Karpas-422 (cell line): ENCODE measurements around the gene GARIN3. TPM values are rescaled to one million over a fixed set of nuclear protein-coding genes. Genes with fewer than 3 reads are reported as not detected.
A peak's percentile ranks its signal among the peaks of the same experiment; 100 is the strongest.
"Not testable (repeated sequence)": the region's sequence is repeated elsewhere in the genome, so short reads cannot be mapped to it uniquely, and the experiment has no call there.

ENCODE experiments used
- DNase-seq: peaks from one replicate; pipeline ENCODE4 v3.0.0-alpha.2; 2015
- H2AFZ ChIP-seq: fragments of 200-600 bp; sonication (generic); 2 replicates; pipeline ENCODE4 v1.6.1; 2014; ENCODE audit warnings: antibody characterized with exemption, low read length, mixed read lengths
- H3K27ac ChIP-seq: fragments of 200-600 bp; sonication (generic); 2 replicates; pipeline ENCODE4 v1.5.1; 2014; ENCODE audit warnings: mild to moderate bottlenecking, low read length, moderate library complexity
- H3K27me3 ChIP-seq: fragments of 200-600 bp; sonication (generic); 2 replicates; pipeline ENCODE4 v1.6.1; 2014; ENCODE audit warnings: low read length, mixed read lengths
- H3K36me3 ChIP-seq: fragments of 200-600 bp; sonication (generic); 2 replicates; pipeline ENCODE4 v1.6.1; 2014; ENCODE audit warnings: low read length, mixed read lengths; ENCODE audit not compliant: insufficient read depth
- H3K4me1 ChIP-seq: fragments of 200-600 bp; sonication (generic); 2 replicates; pipeline ENCODE4 v1.6.1; 2014; ENCODE audit warnings: mild to moderate bottlenecking, low read length, mixed read lengths
- H3K4me2 ChIP-seq: fragments of 200-600 bp; sonication (generic); 2 replicates; pipeline ENCODE4 v1.6.1; 2014; ENCODE audit warnings: low read length, low read depth, mild to moderate bottlenecking; ENCODE audit not compliant: poor library complexity, severe bottlenecking
- H3K4me3 ChIP-seq: fragments of 200-600 bp; sonication (generic); 2 replicates; pipeline ENCODE4 v1.5.1; 2014; ENCODE audit warnings: mild to moderate bottlenecking, antibody characterized with exemption, low read length, mixed read lengths
- H3K79me2 ChIP-seq: fragments of 200-600 bp; sonication (generic); 2 replicates; pipeline ENCODE4 v1.6.1; 2014; ENCODE audit warnings: mild to moderate bottlenecking, low read length, mixed read lengths
- H3K9ac ChIP-seq: fragments of 200-600 bp; sonication (generic); 2 replicates; pipeline ENCODE4 v1.6.0; 2014; ENCODE audit warnings: low read length
- H3K9me2 ChIP-seq: fragments of 200-600 bp; sonication (generic), shearing (Covaris generic); replicated peaks from 2 replicates; pipeline ENCODE4 v1.6.0; 2014; ENCODE audit warnings: mild to moderate bottlenecking, low read length, moderate library complexity; ENCODE audit not compliant: insufficient read depth
- H3K9me3 ChIP-seq: fragments of 300-700, 200-600 bp; sonication (generic); 2 replicates; pipeline ENCODE4 v1.6.1; 2014; ENCODE audit warnings: low read length, mixed read lengths
- H4K20me1 ChIP-seq: fragments of 200-600 bp; sonication (generic); 2 replicates; pipeline ENCODE4 v1.6.1; 2014; ENCODE audit warnings: mild to moderate bottlenecking, antibody characterized with exemption, low read length, low read depth; ENCODE audit not compliant: insufficient read depth
- total RNA-seq: library from RNA; depleted of rRNA; stranded (reverse); fragments of >200 nt; shearing (Covaris generic); gene quantifications from 2 replicates; pipeline ENCODE4 v1.2.3, GENCODE V29; 2014; ENCODE audit warnings: low replicate concordance; rRNA removed

Gene GARIN3
- not detected in 2 replicates for total RNA-seq

DNA sequence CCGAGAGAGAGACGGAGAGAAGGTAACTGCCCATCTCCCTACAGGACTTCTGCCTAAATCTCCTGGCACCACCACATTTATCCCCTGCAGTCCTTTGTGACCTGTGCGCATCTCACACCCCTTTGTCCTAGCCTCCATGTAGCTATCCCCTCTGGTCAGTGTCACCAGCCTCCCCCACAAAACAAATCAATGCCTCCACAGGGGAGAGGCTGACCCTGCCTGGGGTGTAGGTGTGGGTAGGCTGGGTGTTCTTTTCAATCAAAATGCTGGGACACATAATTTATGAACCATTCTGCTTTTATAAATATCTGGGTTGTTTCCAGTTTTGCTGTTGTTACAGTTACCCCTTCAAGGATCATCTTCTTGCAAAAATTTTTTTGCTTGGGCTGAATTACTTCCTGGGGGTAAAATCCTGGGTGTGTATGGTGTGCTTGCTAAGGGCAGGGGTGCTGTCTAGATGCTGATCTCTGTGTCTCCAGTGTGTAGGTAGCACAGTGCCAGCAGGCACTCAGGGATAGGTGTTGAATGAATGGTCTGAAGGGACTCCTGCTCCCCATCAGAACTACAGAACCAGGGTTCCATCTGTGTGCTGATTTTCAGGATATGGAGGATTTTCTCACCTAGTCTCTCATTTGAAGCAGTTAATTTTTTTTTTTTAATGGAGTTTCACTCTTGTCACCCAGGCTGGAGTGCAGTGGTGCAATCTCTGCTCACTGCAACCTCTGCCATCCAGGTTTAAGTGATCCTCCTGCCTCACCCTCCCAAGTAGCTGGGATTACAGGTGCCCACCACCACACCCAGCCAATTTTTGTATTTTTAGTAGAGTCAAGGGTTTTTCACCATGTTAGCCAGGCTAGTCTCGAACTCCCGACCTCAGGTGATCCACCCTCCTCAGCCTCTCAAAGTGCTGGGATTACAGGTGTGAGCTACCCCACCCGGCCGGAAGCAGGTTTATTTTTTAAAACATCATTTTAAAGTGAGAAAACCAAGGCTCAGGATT is at the start of gene GARIN3:
Gene GARIN3, minus strand, starts transcription at position 51 of the 1,000 bp plus-strand sequence. CDS start 96 bp downstream, outside the sequence.
- no peak within 1 kb of the TSS for H3K4me3 ChIP-seq
- H3K4me2 ChIP-seq, result no peak within 1 kb of the TSS
- H3K79me2 ChIP-seq, result no peaks in the 10 kb centered on the region
- H3K4me1 ChIP-seq, result peaks cover 10% of the 10 kb centered on the region
- no peak within 1 kb of the TSS for H3K9ac ChIP-seq
- no peaks in the 10 kb centered on the region for H3K9me2 ChIP-seq
- H3K27ac ChIP-seq, result no peak within 1 kb of the TSS
- no peak for DNase-seq
- H3K27me3 ChIP-seq, result no peaks in the 10 kb centered on the region
- no peaks in the 10 kb centered on the region for H4K20me1 ChIP-seq
- H3K9me3 ChIP-seq, result no peaks in the 10 kb centered on the region
- no peak within 1 kb of the TSS for H2AFZ ChIP-seq
- H3K36me3 ChIP-seq, result no peaks in the 10 kb centered on the region

DNA sequence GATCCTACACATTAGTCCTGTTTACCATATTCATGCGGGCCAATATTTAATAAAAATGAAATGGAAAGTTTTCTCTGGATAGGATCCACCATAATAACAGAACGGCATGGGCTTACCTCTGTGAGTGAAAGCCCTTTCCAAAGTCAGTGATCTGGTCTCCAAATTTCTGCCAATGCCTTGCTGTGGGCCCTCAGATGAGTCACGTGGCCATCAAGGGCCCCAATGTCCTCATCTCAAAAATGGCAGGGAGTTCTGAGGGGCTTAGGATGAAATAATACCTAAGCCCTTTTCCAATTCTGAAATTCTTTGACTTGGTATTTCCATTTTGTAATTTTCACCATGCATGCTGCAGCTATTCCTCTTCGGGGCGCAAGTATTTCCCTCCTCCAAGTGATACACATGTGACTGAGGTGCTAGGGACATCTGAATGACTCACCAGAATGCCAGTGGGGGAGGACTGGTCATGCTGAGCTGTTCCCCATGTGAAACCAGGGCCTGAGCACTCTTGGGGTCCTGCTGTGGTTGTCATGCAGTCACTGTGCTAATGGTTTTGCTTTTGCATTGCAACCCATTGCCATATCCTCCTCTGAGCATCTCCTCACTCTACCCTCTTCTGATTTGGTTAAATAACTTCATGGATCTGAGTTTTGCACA is 49.6 kb upstream of the GARIN3 start:
- H3K27ac ChIP-seq, result peak overlapping the region; percentile 99
- H2AFZ ChIP-seq, result peak overlapping the region; percentile 87; the same call in 1 of the 2 replicates
- no peaks in the 10 kb centered on the region for H3K9me3 ChIP-seq
- DNase-seq, result peak; percentile 72
- H3K79me2 ChIP-seq, result no peaks in the 10 kb centered on the region
- no peaks in the 10 kb centered on the region for H4K20me1 ChIP-seq
- peak overlapping the region; percentile 68 for H3K9ac ChIP-seq
- H3K9me2 ChIP-seq, result no peaks in the 10 kb centered on the region
- no peaks in the 10 kb centered on the region for H3K27me3 ChIP-seq
- H3K4me1 ChIP-seq, result peaks cover 90% of the 10 kb centered on the region
- H3K4me3 ChIP-seq, result peak overlapping the region; percentile 45
- peak overlapping the region; percentile 88 for H3K4me2 ChIP-seq
- no peaks in the 10 kb centered on the region for H3K36me3 ChIP-seq

DNA sequence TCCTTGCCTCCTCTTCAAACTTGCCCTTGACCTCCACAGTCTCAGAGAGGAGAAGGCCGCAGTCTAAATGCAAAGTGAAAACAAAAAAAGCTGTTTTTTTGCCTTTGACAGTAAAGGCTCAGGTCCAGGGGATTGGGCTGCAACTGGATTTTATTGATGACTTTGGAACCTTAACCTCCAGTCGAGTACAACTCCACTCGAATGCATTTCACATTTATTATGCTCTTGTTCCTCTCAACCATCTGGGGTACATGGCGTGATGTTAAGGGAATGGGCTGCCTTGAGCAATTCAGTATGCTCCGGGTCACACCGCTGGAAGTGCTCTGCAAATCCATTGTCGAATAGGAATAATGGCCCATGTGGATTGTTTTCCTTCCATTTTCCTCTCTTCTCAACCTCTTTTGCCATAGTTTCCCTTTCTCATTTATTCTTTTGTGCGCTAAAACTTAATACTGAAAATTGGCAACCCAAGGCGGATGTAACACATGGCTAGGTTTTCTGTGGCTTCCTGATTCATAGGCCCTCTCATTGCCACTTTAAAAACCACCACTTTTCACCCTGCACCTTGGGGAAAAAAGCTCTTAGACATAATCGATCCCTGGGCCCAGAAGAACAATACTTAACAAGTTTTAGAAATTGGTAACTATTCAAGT is 48.9 kb upstream of the GARIN3 start:
- H2AFZ ChIP-seq, result 0 out of 2 replicates have a peak overlapping the region, but pooled peaks have one; percentile 5
- H3K27me3 ChIP-seq, result no peaks in the 10 kb centered on the region
- H3K9me3 ChIP-seq, result no peaks in the 10 kb centered on the region
- peak overlapping the region; percentile 45 for H3K4me3 ChIP-seq
- no peaks in the 10 kb centered on the region for H3K9me2 ChIP-seq
- peaks cover 87% of the 10 kb centered on the region for H3K4me1 ChIP-seq
- peak overlapping the region; percentile 88 for H3K4me2 ChIP-seq
- peak; percentile 88 for DNase-seq
- peak overlapping the region; percentile 99 for H3K27ac ChIP-seq
- no peaks in the 10 kb centered on the region for H3K79me2 ChIP-seq
- H4K20me1 ChIP-seq, result no peaks in the 10 kb centered on the region
- H3K36me3 ChIP-seq, result no peaks in the 10 kb centered on the region
- H3K9ac ChIP-seq, result peak overlapping the region; percentile 68

DNA sequence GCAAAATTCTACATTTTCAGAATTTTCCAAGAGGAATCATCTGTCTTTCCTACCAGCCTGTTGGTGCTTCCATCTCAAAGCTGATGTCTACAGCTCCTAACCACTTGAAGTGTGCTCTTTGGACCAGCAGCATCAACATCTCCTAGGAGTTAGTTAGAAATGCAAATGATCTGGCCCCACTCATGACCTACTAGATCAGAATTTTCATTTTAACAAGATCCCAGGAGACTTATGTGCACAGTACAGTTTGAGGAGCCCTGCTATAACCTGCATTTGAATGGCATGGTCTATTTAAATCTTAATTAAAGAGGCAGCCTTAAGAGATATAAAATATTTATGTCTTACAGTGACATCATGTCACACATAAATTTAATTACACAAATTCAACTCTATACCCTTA is 48.4 kb upstream of the GARIN3 start:
- H3K9me3 ChIP-seq, result no peaks in the 10 kb centered on the region
- no peaks in the 10 kb centered on the region for H3K27me3 ChIP-seq
- H3K4me1 ChIP-seq, result peaks cover 81% of the 10 kb centered on the region
- H3K4me3 ChIP-seq, result peak overlapping the region; percentile 59
- peak overlapping the region; percentile 88 for H3K4me2 ChIP-seq
- H3K27ac ChIP-seq, result peak overlapping the region; percentile 99
- no peaks in the 10 kb centered on the region for H3K9me2 ChIP-seq
- H3K36me3 ChIP-seq, result no peaks in the 10 kb centered on the region
- H3K9ac ChIP-seq, result peak overlapping the region; percentile 75
- no peaks in the 10 kb centered on the region for H3K79me2 ChIP-seq
- H4K20me1 ChIP-seq, result no peaks in the 10 kb centered on the region
- peak; percentile 97 for DNase-seq
- no peak overlapping the region for H2AFZ ChIP-seq

DNA sequence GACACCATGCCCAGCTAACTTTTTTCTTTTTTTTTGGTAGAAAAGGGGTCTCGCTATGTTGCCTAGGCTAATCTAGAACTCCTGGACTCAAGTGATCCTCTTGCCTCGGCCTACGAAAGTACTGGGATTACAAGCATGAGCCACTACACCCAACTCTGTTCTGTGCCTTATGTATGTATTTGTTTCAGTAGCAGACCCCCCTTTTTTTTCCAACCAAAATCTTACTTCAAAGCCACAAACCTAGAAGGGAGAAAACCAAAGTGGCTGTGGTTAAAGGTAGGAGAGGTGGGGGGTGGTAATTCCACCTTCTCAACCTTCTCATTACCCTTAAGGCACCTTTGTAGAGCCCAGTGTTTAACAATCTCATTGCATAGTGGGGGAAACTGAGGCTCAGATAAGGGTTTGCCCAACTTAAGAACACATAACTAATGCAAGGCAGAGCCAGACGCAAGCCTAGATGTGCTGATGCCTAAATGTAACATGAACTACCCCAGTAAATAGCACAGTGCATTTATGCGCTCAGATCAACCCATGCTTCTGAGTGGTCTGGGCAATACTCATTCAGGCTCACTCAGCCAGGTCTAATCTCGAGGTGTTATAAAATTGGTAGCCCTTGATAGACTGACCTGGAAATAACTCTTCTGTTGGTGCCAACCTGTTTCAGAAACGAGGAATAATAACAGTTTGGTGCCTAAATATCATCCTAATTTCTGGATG is 47.6 kb upstream of the GARIN3 start:
- no peak overlapping the region for H2AFZ ChIP-seq
- H3K9ac ChIP-seq, result peak overlapping the region; percentile 75
- peak overlapping the region; percentile 59 for H3K4me3 ChIP-seq
- H3K9me3 ChIP-seq, result no peaks in the 10 kb centered on the region
- peak overlapping the region; percentile 99 for H3K27ac ChIP-seq
- H3K4me1 ChIP-seq, result peaks cover 80% of the 10 kb centered on the region
- H3K4me2 ChIP-seq, result peak overlapping the region; percentile 88
- no peaks in the 10 kb centered on the region for H3K27me3 ChIP-seq
- no peaks in the 10 kb centered on the region for H4K20me1 ChIP-seq
- no peaks in the 10 kb centered on the region for H3K9me2 ChIP-seq
- DNase-seq, result peak; percentile 81
- no peaks in the 10 kb centered on the region for H3K79me2 ChIP-seq
- no peaks in the 10 kb centered on the region for H3K36me3 ChIP-seq

DNA sequence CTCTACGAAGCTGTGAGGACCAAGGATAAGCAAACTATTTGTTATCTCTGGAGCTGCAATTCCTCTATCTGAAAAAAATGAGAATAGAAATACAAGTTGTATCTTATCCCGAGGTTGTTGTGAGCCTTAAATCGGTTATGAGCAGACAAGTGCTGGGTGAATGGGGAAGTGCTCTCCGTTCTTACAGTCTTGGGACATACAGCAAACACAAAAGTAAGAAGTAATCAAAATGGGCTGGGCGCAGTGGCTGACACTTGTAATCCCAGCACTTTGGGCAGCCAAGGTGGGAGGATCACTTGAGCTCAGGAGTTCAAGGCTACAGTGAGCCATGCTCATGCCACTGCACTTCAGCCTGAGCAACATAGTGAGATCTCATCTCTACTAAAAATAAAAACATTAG is 46.2 kb upstream of the GARIN3 start:
- no peaks in the 10 kb centered on the region for H3K36me3 ChIP-seq
- H3K9ac ChIP-seq, result no peak overlapping the region
- H3K79me2 ChIP-seq, result no peaks in the 10 kb centered on the region
- no peaks in the 10 kb centered on the region for H3K27me3 ChIP-seq
- H3K4me1 ChIP-seq, result peaks cover 67% of the 10 kb centered on the region
- H4K20me1 ChIP-seq, result no peaks in the 10 kb centered on the region
- H3K4me3 ChIP-seq, result no peak overlapping the region
- H3K9me3 ChIP-seq, result no peaks in the 10 kb centered on the region
- peak overlapping the region; percentile 99 for H3K27ac ChIP-seq
- DNase-seq, result peak; percentile 54
- peak overlapping the region; percentile 7; the same call in 1 of the 2 replicates for H2AFZ ChIP-seq
- H3K4me2 ChIP-seq, result peak overlapping the region; percentile 8
- H3K9me2 ChIP-seq, result no peaks in the 10 kb centered on the region

DNA sequence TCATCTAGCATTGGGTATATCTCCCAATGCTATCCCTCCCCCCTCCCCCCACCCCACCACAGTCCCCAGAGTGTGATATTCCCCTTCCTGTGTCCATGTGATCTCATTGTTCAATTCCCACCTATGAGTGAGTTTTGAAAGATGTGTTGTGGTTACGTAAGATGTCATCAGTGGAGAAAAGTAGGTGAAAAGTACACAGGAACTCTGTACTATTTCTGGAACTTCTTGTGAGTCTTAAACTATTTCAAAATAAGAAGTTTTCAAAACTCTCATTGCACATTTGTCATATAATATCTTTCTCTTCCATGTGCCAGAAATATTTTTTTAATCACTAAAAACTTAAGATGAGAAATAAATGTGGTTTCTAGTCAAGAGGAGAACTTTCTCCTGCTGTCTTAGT is 44.6 kb upstream of the GARIN3 start:
- not testable (repeated sequence) for H3K4me3 ChIP-seq, H3K9me3 ChIP-seq, H4K20me1 ChIP-seq, H3K27me3 ChIP-seq, H3K36me3 ChIP-seq, H3K9me2 ChIP-seq, H3K27ac ChIP-seq, H3K9ac ChIP-seq, DNase-seq, H3K79me2 ChIP-seq
- peaks cover 50% of the 10 kb centered on the region for H3K4me1 ChIP-seq
- peak overlapping the region; percentile 1 for H3K4me2 ChIP-seq
- peak overlapping the region; percentile 34; the same call in 1 of the 2 replicates for H2AFZ ChIP-seq
